Parathyroid adenoma (tissue), 2 donors: ENCODE results near the gene OSBPL9.

Experiments used
- H2AFZ ChIP-seq: fragments of 300-600 bp; sonication (generic); one replicate; pipeline ENCODE4 v1.7.0; 2017; ENCODE audit warnings: antibody characterized with exemption, mild to moderate bottlenecking
- H3K27ac ChIP-seq: fragments of 300-600 bp; sonication (generic); one replicate; pipeline ENCODE4 v1.7.0; 2017
- H3K27me3 ChIP-seq: fragments of 300-600 bp; sonication (generic); one replicate; pipeline ENCODE4 v1.7.0; 2017; ENCODE audit warnings: low read length; ENCODE audit not compliant: control insufficient read depth, insufficient read depth
- H3K36me3 ChIP-seq: fragments of 300-600 bp; sonication (generic); one replicate; pipeline ENCODE4 v1.7.0; 2017; ENCODE audit warnings: low read length; ENCODE audit not compliant: control insufficient read depth, insufficient read depth
- H3K4me1 ChIP-seq: fragments of 300-600 bp; sonication (generic); one replicate; pipeline ENCODE4 v1.7.0; 2017; ENCODE audit warnings: control low read depth
- H3K4me2 ChIP-seq: fragments of 300-600 bp; sonication (generic); one replicate; pipeline ENCODE4 v1.7.0; 2017; ENCODE audit warnings: low read length
- H3K4me3 ChIP-seq: fragments of 300-600 bp; sonication (generic); one replicate; pipeline ENCODE4 v1.7.0; 2017; ENCODE audit warnings: low read depth, low read length
- H3K79me2 ChIP-seq: fragments of 300-600 bp; sonication (generic); one replicate; pipeline ENCODE4 v1.7.0; 2017; ENCODE audit warnings: control low read depth
- H3K9ac ChIP-seq: fragments of 300-600 bp; sonication (generic); one replicate; pipeline ENCODE4 v1.7.0; 2017; ENCODE audit warnings: mild to moderate bottlenecking
- H3K9me3 ChIP-seq: fragments of 300-600 bp; sonication (generic); one replicate; pipeline ENCODE4 v1.7.0; 2017; ENCODE audit warnings: low read length; ENCODE audit not compliant: control insufficient read depth
- TF ChIP-seq, protein P1 (sequence below): fragments of 300-600 bp; sonication (generic); IDR thresholded peaks from one replicate; pipeline ENCODE4 v1.7.0; 2017; ENCODE audit warnings: antibody characterized with exemption, mild to moderate bottlenecking
- donor health status: primary hyperparathyroidism.

The OSBPL9 gene

GRCh38 chr1:51627672-51628071, 10.8 kb downstream of the OSBPL9 start:
- no peaks in the 10 kb centered on the region for H3K27me3 ChIP-seq
- H3K4me2 ChIP-seq, result no peak overlapping the region
- no peak overlapping the region for H3K9ac ChIP-seq
- H3K36me3 ChIP-seq, result no peaks in the 10 kb centered on the region
- no peaks in the 10 kb centered on the region for H3K9me3 ChIP-seq
- peaks cover 5% of the 10 kb centered on the region for H3K4me1 ChIP-seq
- TF ChIP-seq, protein P1, sequence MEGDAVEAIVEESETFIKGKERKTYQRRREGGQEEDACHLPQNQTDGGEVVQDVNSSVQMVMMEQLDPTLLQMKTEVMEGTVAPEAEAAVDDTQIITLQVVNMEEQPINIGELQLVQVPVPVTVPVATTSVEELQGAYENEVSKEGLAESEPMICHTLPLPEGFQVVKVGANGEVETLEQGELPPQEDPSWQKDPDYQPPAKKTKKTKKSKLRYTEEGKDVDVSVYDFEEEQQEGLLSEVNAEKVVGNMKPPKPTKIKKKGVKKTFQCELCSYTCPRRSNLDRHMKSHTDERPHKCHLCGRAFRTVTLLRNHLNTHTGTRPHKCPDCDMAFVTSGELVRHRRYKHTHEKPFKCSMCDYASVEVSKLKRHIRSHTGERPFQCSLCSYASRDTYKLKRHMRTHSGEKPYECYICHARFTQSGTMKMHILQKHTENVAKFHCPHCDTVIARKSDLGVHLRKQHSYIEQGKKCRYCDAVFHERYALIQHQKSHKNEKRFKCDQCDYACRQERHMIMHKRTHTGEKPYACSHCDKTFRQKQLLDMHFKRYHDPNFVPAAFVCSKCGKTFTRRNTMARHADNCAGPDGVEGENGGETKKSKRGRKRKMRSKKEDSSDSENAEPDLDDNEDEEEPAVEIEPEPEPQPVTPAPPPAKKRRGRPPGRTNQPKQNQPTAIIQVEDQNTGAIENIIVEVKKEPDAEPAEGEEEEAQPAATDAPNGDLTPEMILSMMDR, result no peak
- H2AFZ ChIP-seq, result no peak overlapping the region
- peaks cover 2% of the 10 kb centered on the region for H3K79me2 ChIP-seq
- H3K4me3 ChIP-seq, result no peak overlapping the region
- H3K27ac ChIP-seq, result no peak overlapping the region

- TF ChIP-seq, protein P1, result no peak
- Histone ChIP-seq H3K36me3 (no peaks in the 10 kb centered on the region), H2AFZ (no peak overlapping the region), H3K9ac (no peak overlapping the region), H3K4me1 (peaks cover 5% of the 10 kb centered on the region), H3K4me3 (no peak overlapping the region), H3K27ac (no peak overlapping the region), H3K27me3 (no peaks in the 10 kb centered on the region), H3K79me2 (peaks cover 2% of the 10 kb centered on the region), H3K9me3 (no peaks in the 10 kb centered on the region), H3K4me2 (peak overlapping the region; percentile 26)
Observed at GRCh38 chr1:51628715-51629590, 12.1 kb downstream of the OSBPL9 start.

DNA sequence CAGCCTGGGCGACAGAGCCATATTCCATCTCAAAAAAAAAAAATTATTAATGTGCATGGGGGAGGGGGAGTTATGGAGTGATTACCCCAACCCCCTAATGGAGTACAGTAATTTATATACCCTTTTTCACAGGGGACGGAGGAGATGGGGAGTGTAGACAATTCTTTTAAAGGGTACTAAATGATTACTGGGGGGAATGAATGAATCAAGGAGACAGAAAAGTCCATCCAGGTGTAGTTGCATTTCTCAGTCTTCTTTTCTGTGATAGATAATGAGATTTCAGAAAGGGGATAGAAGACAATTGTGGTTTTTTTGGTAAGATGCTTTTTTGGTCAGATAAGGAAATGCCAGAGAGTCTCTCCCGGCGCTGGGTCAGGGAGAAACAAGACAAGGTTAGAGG, 13.0 kb downstream of the OSBPL9 start:
- Histone ChIP-seq H3K9me3 (no peaks in the 10 kb centered on the region), H3K4me2 (no peak overlapping the region), H3K79me2 (peaks cover 2% of the 10 kb centered on the region), H3K36me3 (no peaks in the 10 kb centered on the region), H3K27ac (no peak overlapping the region), H3K4me1 (peaks cover 5% of the 10 kb centered on the region), H3K9ac (no peak overlapping the region), H3K4me3 (no peak overlapping the region), H2AFZ (no peak overlapping the region), H3K27me3 (no peaks in the 10 kb centered on the region)
- TF ChIP-seq, protein P1, result no peak

- H3K79me2 ChIP-seq, result peaks cover 2% of the 10 kb centered on the region
- TF ChIP-seq, protein P1, result no peak
- H3K4me1 ChIP-seq, result peaks cover 5% of the 10 kb centered on the region
Observed at GRCh38 chr1:51630393-51630792, 13.5 kb downstream of the OSBPL9 start.

GRCh38 chr1:51630922-51631321, 14.0 kb downstream of the OSBPL9 start:
- no peak overlapping the region for H3K9ac ChIP-seq
- H3K4me3 ChIP-seq, result no peak overlapping the region
- H3K36me3 ChIP-seq, result no peaks in the 10 kb centered on the region
- no peak overlapping the region for H3K27ac ChIP-seq
- no peak overlapping the region for H2AFZ ChIP-seq
- H3K79me2 ChIP-seq, result peaks cover 2% of the 10 kb centered on the region
- H3K27me3 ChIP-seq, result no peaks in the 10 kb centered on the region
- no peak overlapping the region for H3K4me2 ChIP-seq
- TF ChIP-seq, protein P1, result no peak
- no peaks in the 10 kb centered on the region for H3K9me3 ChIP-seq
- peaks cover 5% of the 10 kb centered on the region for H3K4me1 ChIP-seq

More at GRCh38 chr1:51630393-51630792, 13.5 kb downstream of the OSBPL9 start:
- Histone ChIP-seq H2AFZ (no peak overlapping the region), H3K27ac (no peak overlapping the region), H3K27me3 (no peaks in the 10 kb centered on the region), H3K9ac (no peak overlapping the region), H3K4me2 (no peak overlapping the region), H3K9me3 (no peaks in the 10 kb centered on the region), H3K4me3 (no peak overlapping the region), H3K36me3 (no peaks in the 10 kb centered on the region)
